ENCODE data around the gene PITX1. TPM values are rescaled to one million over a fixed set of nuclear protein-coding genes. Genes with fewer than 3 reads are reported as not detected.

PITX1 gene
- total RNA-seq, 1 donor from 2014 or later = not detected

DNA sequence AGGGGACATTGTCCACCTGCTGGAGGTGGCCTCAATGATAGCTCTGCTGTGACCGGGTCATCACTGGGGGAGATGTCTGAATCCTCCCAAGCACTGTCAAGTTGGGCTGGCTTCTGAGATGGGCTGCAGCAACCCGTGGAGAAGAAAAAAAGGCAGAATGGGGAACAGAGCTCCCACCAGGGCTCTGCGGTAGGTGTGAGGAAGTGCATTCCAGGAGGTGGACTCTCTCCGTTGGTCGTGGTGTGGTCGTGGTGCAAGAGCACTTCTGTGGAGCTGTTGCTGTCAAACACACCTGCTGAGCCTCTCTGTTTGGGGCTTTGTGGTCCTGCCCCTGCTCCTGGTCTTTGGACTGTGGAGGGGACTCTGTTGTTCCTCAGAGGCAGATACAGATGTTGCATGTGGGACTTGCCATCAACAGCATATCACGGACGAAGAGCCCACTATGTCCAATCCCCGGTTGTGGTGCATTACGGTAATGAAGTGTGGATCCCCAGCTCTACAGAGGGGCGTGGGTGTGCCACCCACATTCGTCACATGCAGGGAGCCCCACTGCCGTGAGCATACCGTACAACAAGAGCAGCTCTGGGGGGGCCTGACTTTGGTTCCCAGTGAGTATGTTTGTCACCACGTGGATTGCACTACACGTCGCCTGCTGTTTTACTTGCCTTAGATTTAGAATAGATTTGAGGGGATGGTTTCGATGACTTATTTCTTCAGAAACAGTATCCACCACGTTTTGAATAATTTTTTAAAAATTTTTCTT, 36.0 kb upstream of the PITX1 start:
- Mint-ChIP-seq H3K36me3 (ENCODE audit: low read depth) (no peaks in the 10 kb centered on the region), H3K4me1 (no peaks in the 10 kb centered on the region), H3K4me3 (no peak overlapping the region), H3K27ac (no peak overlapping the region), H3K9me3 (no peaks in the 10 kb centered on the region), H3K27me3 (peaks cover 5% of the 10 kb centered on the region)
- intact Hi-C loops (cut with micrococcal nuclease) = no loop called here
- ChIA-PET POLR2A (no interaction called here), CTCF (no interaction called here)
- TF ChIP-seq, protein P1, sequence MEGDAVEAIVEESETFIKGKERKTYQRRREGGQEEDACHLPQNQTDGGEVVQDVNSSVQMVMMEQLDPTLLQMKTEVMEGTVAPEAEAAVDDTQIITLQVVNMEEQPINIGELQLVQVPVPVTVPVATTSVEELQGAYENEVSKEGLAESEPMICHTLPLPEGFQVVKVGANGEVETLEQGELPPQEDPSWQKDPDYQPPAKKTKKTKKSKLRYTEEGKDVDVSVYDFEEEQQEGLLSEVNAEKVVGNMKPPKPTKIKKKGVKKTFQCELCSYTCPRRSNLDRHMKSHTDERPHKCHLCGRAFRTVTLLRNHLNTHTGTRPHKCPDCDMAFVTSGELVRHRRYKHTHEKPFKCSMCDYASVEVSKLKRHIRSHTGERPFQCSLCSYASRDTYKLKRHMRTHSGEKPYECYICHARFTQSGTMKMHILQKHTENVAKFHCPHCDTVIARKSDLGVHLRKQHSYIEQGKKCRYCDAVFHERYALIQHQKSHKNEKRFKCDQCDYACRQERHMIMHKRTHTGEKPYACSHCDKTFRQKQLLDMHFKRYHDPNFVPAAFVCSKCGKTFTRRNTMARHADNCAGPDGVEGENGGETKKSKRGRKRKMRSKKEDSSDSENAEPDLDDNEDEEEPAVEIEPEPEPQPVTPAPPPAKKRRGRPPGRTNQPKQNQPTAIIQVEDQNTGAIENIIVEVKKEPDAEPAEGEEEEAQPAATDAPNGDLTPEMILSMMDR (IDR thresholded peaks at IDR 0.05) = no peak
- ATAC-seq (ENCODE audit: low read depth) (no peak), DNase-seq (peak; percentile 9)

DNA sequence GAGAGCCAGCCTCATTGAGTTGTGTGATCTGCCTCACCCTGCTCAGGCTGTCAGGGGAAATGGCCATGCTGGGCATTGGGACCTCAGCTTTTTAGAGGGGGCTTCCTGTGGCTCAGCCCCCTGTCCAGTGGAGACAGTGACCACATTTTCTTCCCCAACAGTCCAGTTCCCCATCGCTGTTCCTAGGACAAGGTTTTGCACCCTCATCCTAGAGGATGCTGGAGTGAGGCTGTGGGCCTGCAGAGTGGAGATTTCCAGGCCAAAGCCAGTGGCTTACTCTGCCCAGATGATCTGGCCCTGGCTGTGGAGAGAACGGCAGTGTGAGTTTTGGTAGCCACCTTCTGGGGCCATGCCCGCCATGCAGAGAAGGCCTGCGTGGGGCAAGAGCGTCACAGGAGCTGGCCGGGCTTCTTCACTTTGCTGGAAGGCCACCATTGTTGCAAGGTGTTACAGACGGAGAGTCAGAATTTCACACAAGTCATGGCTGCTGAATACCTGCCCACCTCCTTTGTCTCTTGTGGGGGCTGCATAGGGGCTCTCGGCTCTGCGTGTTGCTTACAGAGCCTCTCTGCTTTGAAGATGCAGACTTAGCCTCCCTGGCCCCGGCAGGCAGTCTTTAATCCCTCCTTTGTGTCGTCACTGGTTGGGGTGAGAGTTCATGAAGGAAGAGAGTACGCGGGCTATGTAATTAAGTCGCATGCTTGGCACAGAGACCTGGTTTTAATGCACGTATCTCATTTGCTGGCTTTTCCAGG, 35.2 kb upstream of the PITX1 start:
- Mint-ChIP-seq H3K27me3 (peaks cover 12% of the 10 kb centered on the region), H3K4me3 (no peak overlapping the region), H3K4me1 (no peaks in the 10 kb centered on the region), H3K36me3 (ENCODE audit: low read depth) (no peaks in the 10 kb centered on the region), H3K27ac (no peak overlapping the region), H3K9me3 (no peaks in the 10 kb centered on the region)
- DNase-seq = no peak
- ChIA-PET POLR2A (no interaction called here), CTCF (no interaction called here)
- TF ChIP-seq, protein P1 (IDR thresholded peaks at IDR 0.05) = no peak
- no peak for ATAC-seq (ENCODE audit: low read depth)
- intact Hi-C loops (cut with micrococcal nuclease) = no loop called here

GRCh38 chr5:135067587-135067986, 33.6 kb upstream of the PITX1 start:
- no peaks in the 10 kb centered on the region for H3K4me1 Mint-ChIP-seq
- TF ChIP-seq, protein P1 (IDR thresholded peaks at IDR 0.05) = no peak
- no peaks in the 10 kb centered on the region for H3K9me3 Mint-ChIP-seq
- ChIA-PET CTCF (no interaction called here), POLR2A (no interaction called here)
- H3K4me3 Mint-ChIP-seq = no peak overlapping the region
- no peak overlapping the region for H3K27ac Mint-ChIP-seq
- ATAC-seq (ENCODE audit: low read depth) (no peak), DNase-seq (no peak)
- peaks cover 22% of the 10 kb centered on the region for H3K27me3 Mint-ChIP-seq
- no peaks in the 10 kb centered on the region for H3K36me3 Mint-ChIP-seq (ENCODE audit: low read depth)
- intact Hi-C loops (cut with micrococcal nuclease) = no loop called here

DNA sequence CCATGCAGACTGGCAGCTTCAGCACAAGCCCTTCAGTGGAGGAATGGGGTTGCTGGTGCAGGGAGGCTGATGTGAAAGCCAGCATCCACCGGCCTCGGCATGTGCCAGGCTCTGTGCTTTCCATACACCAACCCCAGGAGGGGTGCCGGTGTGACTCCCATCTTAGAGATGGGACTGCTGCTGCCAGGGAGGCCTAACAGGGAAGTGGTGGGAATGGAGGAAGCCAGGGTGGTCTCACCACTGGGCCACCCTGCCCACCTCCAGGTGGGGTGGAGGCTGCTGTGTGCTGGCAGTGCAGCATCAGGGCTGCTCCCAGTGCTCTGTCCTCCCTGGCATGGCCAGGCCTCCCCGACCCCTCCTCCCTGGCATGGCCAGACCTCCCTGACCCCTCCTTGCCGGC, 32.8 kb upstream of the PITX1 start:
- intact Hi-C loops (cut with micrococcal nuclease) = no loop called here
- no peak for DNase-seq
- no peak overlapping the region for H3K27ac Mint-ChIP-seq
- H3K27me3 Mint-ChIP-seq = peaks cover 22% of the 10 kb centered on the region
- H3K9me3 Mint-ChIP-seq = no peaks in the 10 kb centered on the region
- no peaks in the 10 kb centered on the region for H3K36me3 Mint-ChIP-seq (ENCODE audit: low read depth)
- ChIA-PET CTCF (no interaction called here), POLR2A (no interaction called here)
- TF ChIP-seq, protein P1 (IDR thresholded peaks at IDR 0.05) = no peak
- no peak for ATAC-seq (ENCODE audit: low read depth)
- no peaks in the 10 kb centered on the region for H3K4me1 Mint-ChIP-seq
- H3K4me3 Mint-ChIP-seq = no peak overlapping the region

Measured in activated B cell treated with CpG ODN at 0.5 μM for 24 hours (primary cell).